Mammary epithelial cell (primary cell): ENCODE results near the gene KRT82.

Experiments
- EZH2 ChIP-seq: IDR thresholded peaks from 2 replicates; pipeline ENCODE4 v1.6.1; 2012; ENCODE audit warnings: low read length, inconsistent platforms, borderline replicate concordance
- TF ChIP-seq, protein P1 (sequence below), 2 donors: IDR thresholded peaks in 1 of 2; conservative IDR thresholded peaks in 1 of 2; 2 replicates each; pipeline ENCODE4 v1.5.1; 2011 to 2012; ENCODE audit warnings: inconsistent platforms in 2 of 2, low read length in 2 of 2, mild to moderate bottlenecking in 2 of 2, control low read depth in 1 of 2, low read depth in 1 of 2; ENCODE audit not compliant: insufficient read depth in 1 of 2; ENCODE audit errors: extremely low read depth in 1 of 2

DNA sequence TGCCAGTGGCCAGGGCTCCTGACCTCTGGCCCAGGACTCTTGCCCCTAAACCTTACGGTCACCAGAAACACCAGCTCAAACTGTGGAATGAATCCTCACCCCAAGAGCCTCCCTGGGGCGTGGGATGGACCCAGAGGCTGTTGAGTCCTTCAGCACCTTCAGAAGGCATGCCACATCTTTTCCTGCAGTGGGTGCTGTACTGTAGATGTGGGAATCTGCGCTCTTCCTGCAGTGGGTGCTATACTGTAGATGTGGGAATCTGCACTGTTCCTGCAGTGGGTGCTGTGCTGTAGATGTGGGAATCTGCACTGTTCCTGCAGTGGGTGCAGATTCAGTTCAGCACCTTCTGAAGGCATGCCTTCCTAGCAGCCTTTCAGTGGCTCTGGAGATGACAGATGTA is 1.2 kb downstream of the KRT82 start:
- TF ChIP-seq, protein P1, sequence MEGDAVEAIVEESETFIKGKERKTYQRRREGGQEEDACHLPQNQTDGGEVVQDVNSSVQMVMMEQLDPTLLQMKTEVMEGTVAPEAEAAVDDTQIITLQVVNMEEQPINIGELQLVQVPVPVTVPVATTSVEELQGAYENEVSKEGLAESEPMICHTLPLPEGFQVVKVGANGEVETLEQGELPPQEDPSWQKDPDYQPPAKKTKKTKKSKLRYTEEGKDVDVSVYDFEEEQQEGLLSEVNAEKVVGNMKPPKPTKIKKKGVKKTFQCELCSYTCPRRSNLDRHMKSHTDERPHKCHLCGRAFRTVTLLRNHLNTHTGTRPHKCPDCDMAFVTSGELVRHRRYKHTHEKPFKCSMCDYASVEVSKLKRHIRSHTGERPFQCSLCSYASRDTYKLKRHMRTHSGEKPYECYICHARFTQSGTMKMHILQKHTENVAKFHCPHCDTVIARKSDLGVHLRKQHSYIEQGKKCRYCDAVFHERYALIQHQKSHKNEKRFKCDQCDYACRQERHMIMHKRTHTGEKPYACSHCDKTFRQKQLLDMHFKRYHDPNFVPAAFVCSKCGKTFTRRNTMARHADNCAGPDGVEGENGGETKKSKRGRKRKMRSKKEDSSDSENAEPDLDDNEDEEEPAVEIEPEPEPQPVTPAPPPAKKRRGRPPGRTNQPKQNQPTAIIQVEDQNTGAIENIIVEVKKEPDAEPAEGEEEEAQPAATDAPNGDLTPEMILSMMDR (conservative IDR thresholded peaks at IDR 0.05 in 1 of 2, IDR thresholded peaks at IDR 0.05 in 1 of 2; ENCODE audit: extremely low read depth in 1 of 2, insufficient read depth in 1 of 2, low read depth in 1 of 2, low read length in 2 of 2) = no peak
- no peak for TF ChIP-seq EZH2
